Measurements from ENCODE around the gene MUC21. TPM values are rescaled to one million over a fixed set of nuclear protein-coding genes. Genes with fewer than 3 reads are reported as not detected.

The MUC21 gene
- total RNA-seq, 1 donor from 2014 or later: 0.65 TPM

DNA sequence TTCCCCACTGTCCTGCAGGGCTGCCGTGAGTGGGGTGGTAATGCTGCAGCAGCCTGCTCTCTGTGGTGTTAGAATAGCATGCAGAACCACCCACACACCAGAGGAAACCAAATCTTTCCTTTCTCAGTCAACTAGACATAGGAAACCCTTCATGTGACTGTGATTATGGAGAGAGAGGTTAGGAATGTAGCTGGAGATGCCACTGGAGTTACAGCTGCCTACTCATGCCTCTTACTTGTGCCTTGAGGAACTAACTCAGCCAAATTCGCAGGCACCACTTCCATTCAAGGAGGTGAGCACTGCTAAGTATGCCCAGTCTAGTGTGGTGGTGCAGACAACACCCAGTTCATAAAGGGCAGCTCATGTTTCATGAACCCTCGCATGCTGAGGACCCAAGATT lies 54.2 kb downstream of the MUC21 start:
- no peak for TF ChIP-seq CTCF (conservative IDR thresholded peaks at IDR 0.05)
- H3K4me1 Mint-ChIP-seq (ENCODE audit: unreplicated experiment): peaks cover 16% of the 10 kb centered on the region
- H3K27me3 Mint-ChIP-seq: peaks cover 8% of the 10 kb centered on the region

GRCh38 chr6:31038559-31038958 lies 55.0 kb downstream of the MUC21 start:
- peaks cover 12% of the 10 kb centered on the region for H3K27me3 Mint-ChIP-seq
- H3K27ac Mint-ChIP-seq: peak overlapping the region; percentile 86
- no peak for TF ChIP-seq CTCF (conservative IDR thresholded peaks at IDR 0.05)
- peaks cover 16% of the 10 kb centered on the region for H3K4me1 Mint-ChIP-seq (ENCODE audit: unreplicated experiment)
- no peaks in the 10 kb centered on the region for H3K9me3 Mint-ChIP-seq
- H3K4me3 Mint-ChIP-seq: peak overlapping the region; percentile 15
- H3K36me3 Mint-ChIP-seq: no peaks in the 10 kb centered on the region
- no peak for DNase-seq (ENCODE audit: extremely low spot score, unreplicated experiment)

More for the DNA sequence above, 54.2 kb downstream of the MUC21 start:
- H3K27ac Mint-ChIP-seq: no peak overlapping the region
- H3K4me3 Mint-ChIP-seq: no peak overlapping the region
- no peaks in the 10 kb centered on the region for H3K36me3 Mint-ChIP-seq
- no peaks in the 10 kb centered on the region for H3K9me3 Mint-ChIP-seq
- DNase-seq (ENCODE audit: extremely low spot score, unreplicated experiment): no peak

Other genes with a start within 250 kb of the MUC21 start
- gene FLOT1, start 241.0 kb upstream of the MUC21 start, total RNA-seq (ENCODE audit: low replicate concordance): 72.9 and 94.8 TPM in 2 replicates
- gene IER3, start 239.2 kb upstream of the MUC21 start, total RNA-seq (ENCODE audit: low replicate concordance): 24.3 and 40.1 TPM in 2 replicates
- gene DDR1, start 99.2 kb upstream of the MUC21 start, total RNA-seq (ENCODE audit: low replicate concordance): 197 and 315 TPM in 2 replicates
- 40.8 and 78.7 TPM in 2 replicates for gene GTF2H4, start 75.5 kb upstream of the MUC21 start, total RNA-seq (ENCODE audit: low replicate concordance)
- 43.8 and 79.4 TPM in 2 replicates for gene VARS2, start 69.5 kb upstream of the MUC21 start, total RNA-seq (ENCODE audit: low replicate concordance)
- gene SFTA2, start 51.5 kb upstream of the MUC21 start, total RNA-seq (ENCODE audit: low replicate concordance): 2.7 and 3.6 TPM in 2 replicates
- 0.31 and 3.5 TPM in 2 replicates for gene MUCL3, start 42.7 kb upstream of the MUC21 start, total RNA-seq (ENCODE audit: low replicate concordance)
- gene MUC22, start 26.8 kb downstream of the MUC21 start, total RNA-seq (ENCODE audit: low replicate concordance): 1.6 and 4.9 TPM in 2 replicates
- not detected in 2 replicates for gene C6orf15, start 128.9 kb downstream of the MUC21 start, total RNA-seq (ENCODE audit: low replicate concordance)
- gene PSORS1C1, start 131.1 kb downstream of the MUC21 start, total RNA-seq (ENCODE audit: low replicate concordance): not detected in 2 replicates
- not detected in 2 replicates for gene CDSN, start 136.7 kb downstream of the MUC21 start, total RNA-seq (ENCODE audit: low replicate concordance)
- gene PSORS1C2, start 155.3 kb downstream of the MUC21 start, total RNA-seq (ENCODE audit: low replicate concordance): not detected in 2 replicates
- 21.9 and 36.8 TPM in 2 replicates for gene CCHCR1, start 174.1 kb downstream of the MUC21 start, total RNA-seq (ENCODE audit: low replicate concordance)
- gene TCF19, start 174.9 kb downstream of the MUC21 start, total RNA-seq (ENCODE audit: low replicate concordance): 8.9 and 18.9 TPM in 2 replicates
- gene POU5F1, start 187.0 kb downstream of the MUC21 start, total RNA-seq (ENCODE audit: low replicate concordance): not detected in 2 replicates